Measurements from ENCODE around the gene CUL5.

- TF ChIP-seq POLR2AphosphoS5 (IDR thresholded peaks at IDR 0.05; ENCODE audit: low read depth, low read length) = no peak
- TF ChIP-seq POLR2A (IDR thresholded peaks at IDR 0.05; ENCODE audit: low read depth, low read length) = no peak
- no peak for TF ChIP-seq TAF1 (IDR thresholded peaks at IDR 0.05; ENCODE audit: low read depth, low read length)
- TF ChIP-seq POU2F2 (IDR thresholded peaks at IDR 0.05; ENCODE audit: low read depth, low read length) = no peak
- no peak for TF ChIP-seq PAX5 (IDR thresholded peaks at IDR 0.05; ENCODE audit: insufficient read depth, low read length, severe bottlenecking)
These were observed 45.6 kb upstream of the CUL5 start for GRCh38 chr11:107963091-107963490.
